GM19240 (cell line): ENCODE results near the gene COLQ.

Source experiments
- DNase-seq: peaks from one replicate; pipeline ENCODE4 v3.0.0; 2011; ENCODE audit warnings: low spot score; ENCODE audit not compliant: insufficient read length

Gene COLQ

DNA sequence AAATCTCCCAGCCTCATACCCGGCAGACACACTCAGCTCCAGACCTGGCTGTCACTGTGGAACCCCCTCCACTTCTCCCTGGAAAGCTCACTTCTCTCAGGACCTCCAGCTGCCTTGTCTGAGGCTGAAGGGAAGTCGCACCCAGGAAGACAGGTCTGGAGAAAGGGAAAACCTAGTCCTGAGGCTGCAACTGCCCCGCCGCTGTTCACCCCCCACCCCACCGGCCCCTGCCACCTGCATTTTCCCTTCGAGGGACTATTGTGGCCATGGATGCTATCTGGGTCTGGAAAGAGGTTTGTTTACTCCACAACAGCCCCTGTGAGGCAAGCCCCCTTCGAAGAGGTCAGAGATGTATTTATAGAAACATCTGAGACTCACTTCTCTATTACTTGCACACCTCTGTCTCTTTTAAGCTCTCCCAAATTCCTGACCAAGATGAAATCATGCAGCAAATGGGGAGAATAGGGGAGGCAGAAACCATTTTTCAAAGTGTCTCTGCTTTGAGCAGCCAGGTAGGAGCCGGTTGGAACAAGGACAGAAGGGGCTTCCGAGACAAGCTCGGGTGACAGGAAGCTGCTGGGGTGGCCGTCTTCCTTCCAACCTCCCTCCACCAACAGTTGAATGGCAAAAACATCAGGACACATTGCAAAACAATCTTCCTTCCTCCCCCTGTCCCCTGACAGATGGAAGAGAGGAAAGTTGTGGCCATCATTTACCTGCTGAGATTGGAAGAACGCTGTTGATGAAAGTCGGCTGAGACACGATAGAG is 518 bp downstream of the COLQ start:
- DNase-seq, result no peak

DNA sequence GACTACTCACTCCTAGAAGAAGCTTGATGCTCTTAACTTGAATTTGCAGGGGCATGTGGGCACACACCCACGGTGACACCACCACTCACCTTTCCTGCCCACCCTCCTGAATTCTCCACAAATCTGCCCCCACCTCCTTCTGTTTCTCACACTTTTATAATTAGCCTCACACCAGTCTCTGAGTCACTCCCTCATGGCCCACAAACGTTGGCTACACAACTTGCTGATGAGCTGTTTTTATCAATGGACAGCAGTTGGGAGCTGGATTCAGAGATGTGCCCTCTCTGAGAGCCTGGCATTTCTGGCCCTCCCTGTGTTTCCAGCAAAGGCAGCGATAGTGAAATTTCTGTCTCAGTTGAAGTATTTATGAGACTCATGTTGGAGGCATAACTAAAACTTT is 1.3 kb downstream of the COLQ start:
- DNase-seq, result no peak

DNA sequence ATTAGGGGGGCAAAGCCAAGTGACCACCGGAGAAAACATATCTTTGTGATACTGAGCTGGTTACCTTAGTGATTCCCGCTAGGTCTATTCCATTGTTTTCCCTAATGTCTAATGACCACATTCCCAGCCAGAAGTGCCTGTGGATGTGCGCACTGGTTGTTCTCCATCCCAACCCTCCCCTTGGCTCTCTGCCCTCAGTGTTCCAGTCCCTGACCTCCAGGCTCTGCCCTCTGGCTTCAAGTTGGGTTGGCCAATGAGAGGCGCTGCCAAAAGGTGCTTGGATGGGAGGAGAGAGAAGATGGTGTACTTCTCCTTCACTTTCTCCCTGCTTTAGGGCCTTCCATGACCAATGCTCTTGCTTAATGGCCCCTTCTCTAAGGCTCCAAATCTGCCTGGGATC is 2.4 kb downstream of the COLQ start:
- no peak for DNase-seq

DNA sequence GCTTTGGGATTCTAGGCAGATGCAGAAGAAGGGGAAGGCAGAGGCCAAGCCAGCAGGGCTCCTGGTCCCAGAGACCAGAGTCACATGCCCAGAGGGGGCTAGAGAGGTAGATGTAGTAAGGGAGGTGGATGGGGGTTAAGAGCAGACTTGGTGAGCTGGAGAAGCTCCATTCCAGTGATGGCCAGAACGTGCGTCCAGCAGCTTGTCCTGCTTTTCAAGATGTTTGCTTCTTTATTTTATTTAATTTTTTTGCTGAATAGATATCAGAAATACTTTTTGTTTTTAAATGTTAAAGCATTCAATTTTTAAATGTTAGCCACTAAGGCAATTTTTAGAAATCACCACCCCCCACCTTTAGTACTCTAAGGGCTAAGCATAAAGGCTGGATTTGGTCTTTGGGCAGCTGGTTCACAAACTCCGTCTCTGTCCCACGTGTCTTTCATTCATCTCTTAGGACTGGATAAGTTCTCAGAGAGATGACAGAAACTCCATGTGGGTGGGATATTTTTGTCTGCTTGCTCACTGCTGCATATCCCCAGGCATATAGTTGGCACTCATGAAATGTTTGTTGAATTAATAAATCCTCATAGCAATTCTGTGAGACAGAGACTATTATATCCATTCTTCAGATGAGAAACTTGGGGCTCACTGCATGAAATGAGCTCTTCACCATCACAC is 6.7 kb downstream of the COLQ start:
- no peak for DNase-seq

DNA sequence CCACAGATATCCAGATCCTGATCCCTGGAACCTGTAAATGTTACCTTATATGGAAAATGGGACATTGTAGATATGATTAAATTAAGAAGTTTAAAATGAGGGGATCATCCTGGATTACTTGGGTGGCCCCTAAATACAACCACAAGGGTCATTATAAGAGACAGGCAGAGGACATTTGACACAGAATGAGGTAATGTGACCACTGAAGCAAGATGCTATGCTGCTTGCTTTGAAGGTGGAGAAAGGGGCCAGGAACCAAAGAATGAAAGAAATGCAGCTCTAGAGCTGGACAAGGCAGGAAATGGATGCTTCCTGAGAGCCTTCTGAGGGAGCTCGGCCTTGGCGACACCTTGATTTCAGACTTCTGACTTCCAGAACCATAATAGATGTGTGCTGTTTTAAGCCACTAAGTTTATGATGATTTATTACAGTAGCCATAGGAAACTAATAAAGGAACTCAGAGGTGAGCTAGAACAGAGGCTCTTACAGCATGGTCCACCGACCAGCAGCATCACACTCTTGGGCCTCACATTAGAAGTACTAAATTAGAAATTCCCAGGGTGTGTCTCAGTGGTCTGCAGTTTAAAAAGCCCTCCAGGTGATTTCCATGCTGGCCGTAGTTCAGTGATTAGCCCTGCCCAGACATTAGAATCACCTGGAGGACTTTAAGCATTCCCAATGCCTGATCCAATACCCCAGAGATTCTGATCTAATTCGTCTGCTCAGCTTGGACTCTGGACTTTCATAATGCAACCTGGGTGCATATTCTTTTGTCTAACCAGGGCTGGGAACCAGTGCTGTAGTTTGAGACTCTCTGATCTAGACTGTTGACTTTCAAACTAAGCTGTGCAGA is 7.5 kb downstream of the COLQ start:
- no peak for DNase-seq

DNA sequence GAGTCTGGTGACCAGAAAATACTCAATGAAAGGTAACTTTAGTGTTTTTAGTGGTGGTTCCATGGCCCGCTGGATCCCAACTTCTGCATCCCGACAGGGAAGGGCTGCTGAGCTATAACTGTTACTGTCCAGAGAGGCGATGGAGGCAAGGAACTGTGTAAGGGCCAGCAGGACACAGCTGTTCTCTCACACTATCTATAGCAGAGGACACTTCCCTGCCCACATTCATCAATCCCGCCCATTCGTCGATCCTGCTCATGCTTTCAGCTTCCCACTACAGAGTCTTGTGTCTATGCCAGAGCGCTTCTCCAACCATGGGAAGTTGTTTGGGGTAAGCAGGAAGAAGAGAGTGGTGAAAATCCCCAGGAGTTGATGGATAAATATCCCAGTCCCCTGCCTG is 8.4 kb downstream of the COLQ start:
- DNase-seq, result no peak

DNA sequence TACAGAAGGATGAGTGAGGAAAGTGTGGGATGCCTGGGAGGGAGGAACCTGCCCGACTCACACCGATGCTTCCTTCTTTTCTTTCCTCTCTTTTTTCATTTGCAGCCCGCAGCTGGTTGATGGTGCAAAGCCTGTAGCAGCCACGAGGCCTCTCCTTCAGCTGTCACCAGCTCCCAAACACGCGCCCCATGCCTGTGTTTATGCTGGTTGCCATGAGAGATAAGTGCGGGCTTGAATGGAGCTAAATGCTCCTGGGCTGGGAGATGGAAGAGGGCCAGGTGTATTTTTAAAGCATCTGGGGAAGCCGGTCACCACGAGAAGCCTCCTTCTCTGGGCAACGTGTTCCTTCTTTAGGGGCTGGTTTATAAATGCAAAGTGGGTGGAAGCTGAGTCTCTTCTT is 9.3 kb downstream of the COLQ start:
- DNase-seq, result no peak

DNA sequence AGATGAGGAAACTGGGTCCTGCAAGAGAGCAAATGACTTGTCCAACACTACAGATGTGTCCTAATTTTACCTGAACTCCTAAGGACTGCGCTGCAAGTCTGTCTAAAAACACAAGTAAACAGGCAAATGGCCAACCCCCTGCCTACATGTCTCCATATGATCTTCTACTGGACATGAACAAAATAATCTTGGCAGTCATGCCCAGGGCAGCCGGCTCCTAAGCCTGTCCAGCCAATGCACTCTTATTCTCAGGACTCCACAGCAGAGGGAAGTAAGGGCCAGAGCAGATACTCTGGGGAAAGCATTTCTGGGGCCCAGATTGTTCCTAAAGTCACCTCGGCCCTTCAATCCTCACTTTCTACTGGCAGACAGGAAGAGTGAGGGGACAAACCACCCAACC is 10.3 kb downstream of the COLQ start:
- no peak for DNase-seq

DNA sequence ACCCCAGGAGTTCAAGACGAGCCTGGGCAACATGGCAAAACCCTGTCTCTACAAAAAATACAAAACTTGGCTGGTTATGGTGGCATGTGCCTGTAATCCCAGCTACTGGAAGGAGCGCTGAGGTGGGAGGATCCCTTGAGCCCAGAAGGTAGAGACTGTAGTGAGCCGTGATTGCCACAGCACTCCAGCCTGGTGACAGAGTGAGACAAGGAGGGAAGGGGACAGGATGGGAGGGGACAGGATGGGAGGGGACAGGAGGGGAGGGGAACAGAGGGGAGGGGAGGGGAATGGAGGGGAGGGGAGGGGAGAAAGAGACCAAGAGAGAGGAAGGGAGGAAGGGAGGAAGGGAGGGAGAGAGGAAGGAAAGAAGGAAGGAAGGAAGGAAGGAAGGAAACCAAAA is 11.0 kb downstream of the COLQ start:
- DNase-seq, result no peak

DNA sequence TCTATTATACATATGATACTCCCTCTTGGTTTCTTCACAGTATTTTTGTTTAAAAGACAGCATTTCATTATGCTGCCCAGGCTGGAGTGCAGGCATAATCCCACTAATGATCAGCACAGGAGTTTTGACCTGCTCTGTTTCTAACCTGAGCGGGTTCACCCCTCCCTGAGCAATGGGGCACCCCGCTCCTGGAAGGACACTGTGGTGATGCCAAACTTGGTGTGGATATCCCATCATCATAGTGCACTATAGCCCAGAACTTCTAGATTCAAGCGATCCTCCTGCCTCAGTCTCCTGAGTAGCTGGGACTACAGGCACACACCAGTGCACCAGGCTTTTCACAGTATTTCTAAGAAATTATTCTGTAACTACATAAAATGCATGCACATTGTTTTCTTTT is 14.9 kb downstream of the COLQ start:
- DNase-seq, result no peak

DNA sequence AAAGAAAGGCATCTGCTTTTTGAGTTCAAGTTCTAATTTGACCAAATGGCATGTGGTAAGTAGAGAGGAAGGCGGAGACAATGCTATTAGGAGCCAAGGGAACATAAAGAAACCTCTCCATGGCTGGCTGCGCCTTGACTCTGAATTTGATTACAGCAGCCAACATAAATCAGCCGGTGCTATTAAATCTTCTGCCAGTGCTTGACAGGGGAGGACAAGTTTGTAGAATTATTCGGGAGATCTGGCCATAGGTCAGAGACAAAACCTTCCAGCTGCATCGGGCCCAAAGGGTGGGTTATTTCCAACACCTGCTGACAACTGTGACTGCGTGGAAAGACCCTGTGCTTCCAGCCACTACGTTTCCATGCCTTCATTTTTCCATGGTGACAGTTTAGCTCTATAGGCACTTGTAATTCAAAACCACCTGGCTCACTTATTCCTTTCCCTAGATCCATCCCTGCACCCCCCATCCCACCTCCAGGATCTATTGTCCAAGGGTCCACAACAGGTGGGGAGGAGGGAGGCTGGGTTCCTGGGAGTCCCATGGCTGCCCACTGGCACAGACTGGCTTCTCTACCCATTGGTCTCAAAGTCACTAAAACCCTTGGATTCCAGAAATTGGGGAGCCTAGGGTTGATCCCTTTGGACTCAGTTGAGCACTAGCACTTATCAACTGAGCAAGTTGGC is 15.9 kb downstream of the COLQ start:
- no peak for DNase-seq

DNA sequence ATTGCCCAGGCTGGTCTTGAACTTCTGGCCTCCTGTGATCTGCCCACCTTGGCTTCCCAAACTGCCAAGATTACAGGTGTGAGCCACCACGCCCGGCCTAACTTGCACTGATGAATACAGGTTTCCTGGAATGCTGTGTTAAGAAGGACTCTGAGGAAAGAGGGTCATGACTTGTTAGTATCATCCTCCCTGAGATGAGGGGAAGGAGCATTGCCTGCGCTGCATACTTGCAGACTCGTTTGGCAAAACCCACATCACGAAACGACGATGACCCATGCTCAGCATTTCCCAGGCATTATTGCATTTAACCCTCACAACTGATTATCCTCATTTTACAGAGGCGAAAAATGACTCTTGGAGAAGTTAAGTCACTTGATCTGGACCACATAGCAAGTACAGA is 18.9 kb downstream of the COLQ start:
- no peak for DNase-seq

DNA sequence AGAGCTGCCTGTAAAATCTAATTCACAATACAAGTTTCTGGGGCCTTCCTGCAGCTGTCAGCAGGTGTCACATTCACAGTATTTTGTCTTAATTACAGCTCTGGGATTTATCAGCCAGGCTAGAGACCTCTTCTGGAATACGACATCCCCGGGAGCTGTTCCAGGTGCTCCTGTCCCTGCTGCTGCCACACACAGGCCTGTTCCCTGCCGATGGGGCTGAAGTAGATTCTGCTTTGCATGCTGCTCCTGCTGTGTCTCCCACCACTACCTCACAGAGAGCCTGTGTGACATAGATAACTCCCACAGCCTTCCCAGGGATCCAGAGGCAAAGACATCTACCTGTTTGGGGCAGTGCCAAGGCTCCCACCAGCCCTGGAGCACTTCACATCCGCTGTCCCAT is 20.4 kb downstream of the COLQ start:
- no peak for DNase-seq

DNA sequence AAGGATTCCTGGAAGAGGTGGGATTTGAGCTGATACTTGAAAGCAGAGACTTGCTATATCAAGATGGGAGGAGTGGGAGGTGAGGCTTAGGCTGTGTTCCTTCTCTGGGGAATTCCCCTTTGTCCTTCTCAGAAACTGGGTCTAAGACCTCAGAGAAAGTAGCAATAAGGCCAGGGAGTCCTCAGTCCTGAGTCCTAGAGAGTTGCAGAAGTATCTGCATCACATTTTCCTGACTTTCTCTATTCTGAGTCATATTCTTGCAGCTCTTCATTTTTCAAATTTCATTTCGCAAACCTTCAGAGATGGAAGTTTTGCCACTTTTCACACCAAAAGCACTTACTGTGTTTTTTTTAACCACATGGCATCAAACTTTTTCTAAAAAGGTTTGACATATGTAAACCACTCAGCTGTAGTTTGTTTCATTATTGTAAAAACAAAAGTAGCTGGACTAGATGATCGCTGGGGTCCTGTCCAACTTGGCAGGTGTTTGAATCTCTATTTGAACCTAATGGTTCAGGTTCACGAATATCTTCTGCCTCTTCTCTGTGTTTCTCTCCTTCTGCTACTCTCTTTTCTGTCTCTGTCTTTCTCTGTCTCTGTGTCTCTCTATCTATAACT is 21.3 kb downstream of the COLQ start:
- DNase-seq, result peak; percentile 25

DNA sequence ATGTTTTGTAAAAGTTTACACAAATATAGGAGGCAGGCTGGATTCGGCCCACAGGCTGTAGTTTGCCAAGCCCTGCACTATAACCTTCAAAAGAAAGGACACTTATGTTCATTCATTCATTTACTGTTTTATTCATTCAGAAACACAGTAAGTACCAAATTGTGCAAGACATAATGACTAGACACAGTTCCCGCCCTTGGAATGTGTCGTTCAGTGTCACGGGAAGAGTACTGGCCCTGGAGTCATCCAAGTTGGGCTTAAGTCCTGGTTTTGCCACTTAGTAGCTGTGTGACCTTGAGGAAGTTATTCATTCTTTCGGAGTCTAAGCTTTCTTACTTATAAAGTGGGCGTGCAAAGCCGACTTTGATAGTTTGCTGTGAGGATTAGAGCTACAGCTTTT is 22.0 kb downstream of the COLQ start:
- DNase-seq, result no peak

DNA sequence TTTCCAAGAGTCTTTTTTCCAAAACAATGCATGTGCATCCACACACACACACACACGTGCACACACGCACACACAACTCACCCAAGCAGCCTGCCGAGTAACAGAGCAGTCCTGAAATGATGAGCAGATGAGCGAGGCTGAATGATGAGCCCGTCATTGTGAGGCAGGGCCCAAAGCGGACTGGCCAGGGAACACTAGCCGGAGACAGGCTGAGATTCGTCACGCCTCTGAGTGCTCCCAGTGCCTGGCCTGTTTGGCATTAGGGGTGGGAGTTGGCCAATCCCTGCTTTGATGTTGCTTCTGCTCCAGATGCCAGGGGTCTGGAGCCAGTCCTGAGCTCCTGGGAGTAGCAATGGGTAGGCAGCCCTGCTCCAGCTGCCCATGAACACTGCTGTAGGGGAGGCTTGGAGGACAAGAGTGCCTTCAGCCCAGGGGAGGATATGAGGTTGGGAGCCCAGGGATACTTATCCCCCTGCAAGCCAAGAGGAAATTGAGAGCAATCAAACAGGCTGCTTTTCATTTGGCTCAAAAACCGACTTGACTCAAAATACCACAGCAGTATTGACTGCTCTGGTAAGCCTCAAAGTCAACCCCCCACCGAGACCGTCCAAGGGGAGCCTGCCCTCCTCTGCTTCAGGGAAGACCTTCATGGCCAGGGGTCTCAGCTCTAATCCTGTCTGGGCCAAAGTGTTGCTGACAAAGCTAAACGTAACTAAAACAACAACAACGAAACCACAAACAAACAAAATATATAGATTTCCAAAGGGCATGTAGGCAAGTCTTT is 22.9 kb downstream of the COLQ start:
- no peak for DNase-seq

DNA sequence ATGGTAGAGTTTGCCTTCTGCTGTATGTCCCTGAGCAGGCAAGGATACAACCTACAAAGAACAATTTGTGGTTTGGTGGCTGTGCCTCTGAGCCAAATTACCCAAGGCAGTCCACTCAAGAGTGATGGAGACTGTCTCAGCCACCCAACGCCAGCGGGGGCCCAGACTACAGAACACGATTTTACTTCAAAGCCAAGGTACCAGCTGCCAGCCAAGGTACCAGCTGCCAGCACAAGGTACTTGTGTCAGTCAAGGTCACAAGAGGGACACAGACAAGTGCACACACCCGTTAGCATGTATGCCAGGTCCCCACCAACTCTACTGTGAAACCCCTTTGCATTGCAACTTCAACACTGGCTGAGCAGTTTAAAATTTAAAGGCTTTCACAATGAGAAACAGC is 23.5 kb downstream of the COLQ start:
- DNase-seq, result no peak

DNA sequence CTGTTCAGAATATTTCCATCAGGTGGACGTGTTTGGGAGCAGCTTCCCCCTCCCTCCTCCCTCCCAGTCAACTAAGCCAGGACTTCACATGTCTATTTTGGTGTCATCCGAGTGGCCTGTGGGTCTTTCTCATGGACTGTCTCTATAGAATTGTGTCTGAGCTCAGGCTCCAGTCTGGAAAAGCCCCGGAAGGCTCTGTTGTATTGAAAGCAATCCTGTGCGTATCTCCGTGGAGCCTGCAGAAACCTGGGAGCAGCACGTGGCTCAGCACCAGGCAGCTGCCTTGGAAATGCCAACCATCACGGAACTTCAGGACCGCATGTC is 25.2 kb downstream of the COLQ start:
- DNase-seq, result no peak

DNA sequence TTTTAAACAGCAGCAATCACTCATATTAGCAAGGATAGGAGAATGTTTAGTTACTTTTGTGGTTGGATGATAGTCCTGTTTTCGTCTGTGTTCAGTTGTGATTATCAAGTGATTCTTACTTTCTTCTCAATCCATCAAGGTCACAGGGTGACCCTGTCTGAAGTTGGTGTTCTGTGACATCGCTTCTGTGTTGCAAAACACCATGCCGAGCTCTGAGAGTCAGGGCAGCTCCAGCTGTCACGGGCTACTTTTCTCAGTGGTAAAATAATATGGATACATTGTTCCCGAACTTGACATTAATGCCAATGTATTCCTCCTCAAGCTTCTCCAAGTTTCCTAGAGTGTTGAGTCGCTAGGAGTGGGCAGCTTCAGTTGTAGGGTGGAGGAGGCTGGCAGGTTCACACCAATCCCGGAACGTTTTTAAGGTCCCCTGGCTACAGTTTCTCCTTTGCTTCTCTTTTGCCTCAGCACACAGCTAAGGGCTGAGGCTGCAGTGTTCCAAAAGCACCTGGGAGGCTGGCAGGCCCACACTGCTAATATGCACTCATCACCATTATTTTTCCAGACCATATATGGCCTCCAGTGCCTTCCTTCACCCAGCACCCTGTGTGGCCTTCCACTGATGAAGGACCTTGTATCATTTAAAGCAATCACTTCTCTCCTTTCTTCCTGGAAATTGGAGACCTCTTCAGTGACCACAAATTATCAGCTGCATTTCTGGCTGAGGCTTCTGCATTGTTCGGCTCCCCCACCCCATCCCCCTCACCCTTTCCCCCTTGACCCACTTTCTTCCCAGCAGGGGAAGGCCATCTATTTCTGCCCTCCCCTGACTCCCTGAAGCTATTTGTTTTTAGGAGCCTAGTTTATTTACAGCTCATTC is 25.8 kb downstream of the COLQ start:
- no peak for DNase-seq

DNA sequence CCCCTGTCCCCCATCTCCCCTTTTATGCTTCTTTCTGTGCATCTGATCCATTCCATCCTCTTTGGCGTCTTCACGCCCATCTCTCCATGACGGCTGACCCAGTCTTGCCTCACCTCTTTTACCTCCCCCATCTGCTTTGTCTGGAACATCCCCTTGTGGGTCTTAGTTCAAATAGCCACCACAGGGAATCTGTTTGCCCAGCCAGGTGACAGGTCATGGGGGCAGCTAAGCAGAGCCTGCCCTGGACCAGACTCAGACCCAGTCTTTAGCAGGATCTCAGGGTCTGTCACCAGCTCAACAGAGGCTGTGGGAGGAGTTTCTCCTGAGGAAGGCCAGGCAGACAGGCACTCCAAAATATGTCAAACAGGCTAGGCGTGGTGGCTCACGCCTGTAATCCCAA is 28.1 kb downstream of the COLQ start:
- DNase-seq, result no peak
